Ishikawa (cell line): ENCODE measurements around the gene CCNL2.

Experiments
- CEBPB ChIP-seq: IDR thresholded peaks from 2 replicates; pipeline ENCODE4 v1.6.1; 2012
- CREB1 ChIP-seq: IDR thresholded peaks from 2 replicates; pipeline ENCODE4 v1.6.1; 2012; ENCODE audit warnings: low read depth
- EGR1 ChIP-seq: IDR thresholded peaks from 2 replicates; pipeline ENCODE4 v1.6.1; 2012
- EP300 ChIP-seq: IDR thresholded peaks from 2 replicates; pipeline ENCODE4 v1.6.1; 2012; ENCODE audit warnings: borderline replicate concordance
- FOXM1 ChIP-seq: IDR thresholded peaks from 2 replicates; pipeline ENCODE4 v1.6.1; 2012; ENCODE audit warnings: low read depth, borderline replicate concordance
- MAX ChIP-seq: IDR thresholded peaks from 2 replicates; pipeline ENCODE4 v1.6.1; 2012
- NFIC ChIP-seq: IDR thresholded peaks from 2 replicates; pipeline ENCODE4 v1.6.1; 2012
- RAD21 ChIP-seq: IDR thresholded peaks from 2 replicates; pipeline ENCODE4 v1.6.1; 2012; ENCODE audit warnings: low read depth
- REST ChIP-seq: IDR thresholded peaks from 2 replicates; pipeline ENCODE4 v1.6.1; 2012; ENCODE audit warnings: low read depth, mild to moderate bottlenecking
- TAF1 ChIP-seq: IDR thresholded peaks from 2 replicates; pipeline ENCODE4 v1.6.1; 2012; ENCODE audit warnings: low read depth, mild to moderate bottlenecking
- TCF12 ChIP-seq: IDR thresholded peaks from 2 replicates; pipeline ENCODE4 v1.6.1; 2012; ENCODE audit warnings: low read depth
- TEAD4 ChIP-seq: IDR thresholded peaks from 2 replicates; pipeline ENCODE4 v1.6.1; 2012
- YY1 ChIP-seq: IDR thresholded peaks from 2 replicates; pipeline ENCODE4 v1.6.1; 2012; ENCODE audit warnings: low read depth
- ZBTB7A ChIP-seq: IDR thresholded peaks from 2 replicates; pipeline ENCODE4 v1.6.1; 2012; ENCODE audit warnings: low read depth
- TF ChIP-seq, protein P1 (sequence below): IDR thresholded peaks from 2 replicates; pipeline ENCODE4 v1.6.1; 2012

Gene CCNL2

GRCh38 chr1:1407636-1408318 lies 8.6 kb upstream of the CCNL2 start:
- TF ChIP-seq ZBTB7A (no peak), EP300 (no peak), TAF1 (no peak), YY1 (no peak), RAD21 (no peak), TCF12 (no peak), CREB1 (no peak), REST (no peak), CEBPB (no peak)

DNA sequence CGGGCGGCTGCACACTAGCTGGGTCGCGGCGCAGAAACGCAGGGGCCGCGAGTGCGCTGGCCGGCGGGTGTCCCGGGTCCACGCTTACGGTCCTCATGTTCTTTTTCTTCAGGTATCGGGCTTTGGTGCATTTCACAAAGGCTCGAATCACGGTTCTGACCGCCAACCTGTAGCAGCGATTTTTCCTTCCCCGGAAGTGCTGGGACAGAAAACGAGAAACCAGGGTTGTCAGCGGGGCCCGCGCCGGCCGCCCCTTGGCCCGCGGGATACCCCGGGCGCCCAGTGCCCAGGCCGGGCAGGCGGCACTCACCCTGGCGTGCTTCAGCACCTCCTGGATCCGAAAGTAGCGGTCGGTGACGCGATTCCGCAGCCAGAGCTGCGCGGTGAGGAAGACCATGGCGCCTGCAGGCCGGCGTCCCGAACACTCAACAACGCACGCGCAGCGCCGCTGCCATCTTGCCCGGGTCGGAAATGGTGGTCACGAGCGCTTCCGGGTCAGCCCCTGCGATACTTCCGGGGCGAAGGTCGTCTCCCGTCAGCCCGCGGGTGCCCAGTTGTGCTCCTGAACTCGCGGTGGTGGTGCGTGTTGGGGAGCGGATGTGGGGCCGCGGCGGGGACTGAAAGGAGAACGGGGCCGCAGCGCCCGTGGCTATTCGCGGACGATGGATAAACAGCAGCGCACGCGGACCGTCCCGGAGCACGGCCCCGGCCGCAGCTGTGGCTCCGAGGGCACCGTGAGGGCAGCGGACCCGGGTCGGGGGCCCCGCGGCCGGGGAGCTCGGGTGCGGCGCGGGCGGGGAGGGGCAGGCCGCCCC lies 7.9 kb upstream of the CCNL2 start, which contains the start of gene MRPL20:
TSS of gene MRPL20 (minus strand) at position 473 of the 815 bp plus-strand sequence. CDS start at position 397, 76 bp downstream.
- peak; percentile 47; the same call in 1 of the 2 replicates for TF ChIP-seq NFIC
- no peak for TF ChIP-seq RAD21
- peak; percentile 48; the same call in 1 of the 2 replicates for TF ChIP-seq CREB1
- peak; percentile 19; the same call in 1 of the 2 replicates for TF ChIP-seq REST
- TF ChIP-seq TEAD4 = peak; percentile 47; the same call in 1 of the 2 replicates
- TF ChIP-seq YY1 = peak; percentile 97
- peak; percentile 78 for TF ChIP-seq TCF12
- TF ChIP-seq CEBPB = no peak
- peak; percentile 95 for TF ChIP-seq MAX
- peak; percentile 89 for TF ChIP-seq EGR1
- TF ChIP-seq TAF1 = peak; percentile 99
- TF ChIP-seq, protein P1, sequence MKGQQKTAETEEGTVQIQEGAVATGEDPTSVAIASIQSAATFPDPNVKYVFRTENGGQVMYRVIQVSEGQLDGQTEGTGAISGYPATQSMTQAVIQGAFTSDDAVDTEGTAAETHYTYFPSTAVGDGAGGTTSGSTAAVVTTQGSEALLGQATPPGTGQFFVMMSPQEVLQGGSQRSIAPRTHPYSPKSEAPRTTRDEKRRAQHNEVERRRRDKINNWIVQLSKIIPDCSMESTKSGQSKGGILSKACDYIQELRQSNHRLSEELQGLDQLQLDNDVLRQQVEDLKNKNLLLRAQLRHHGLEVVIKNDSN = peak; percentile 71
- no peak; the same call in 1 of the 2 replicates for TF ChIP-seq ZBTB7A
- TF ChIP-seq EP300 = peak; percentile 64; the same call in 1 of the 2 replicates
- TF ChIP-seq FOXM1 = no peak

GRCh38 chr1:1406101-1406820 lies 7.1 kb upstream of the CCNL2 start:
- TF ChIP-seq, protein P1 = no peak; the same call in 1 of the 2 replicates
- no peak for TF ChIP-seq TEAD4
- no peak for TF ChIP-seq ZBTB7A
- TF ChIP-seq EGR1 = no peak
- TF ChIP-seq EP300 = no peak
- no peak for TF ChIP-seq RAD21
- no peak for TF ChIP-seq YY1
- TF ChIP-seq MAX = no peak; the same call in 1 of the 2 replicates
- TF ChIP-seq TCF12 = no peak
- no peak for TF ChIP-seq REST
- no peak for TF ChIP-seq FOXM1
- no peak for TF ChIP-seq CEBPB
- TF ChIP-seq CREB1 = no peak
- TF ChIP-seq TAF1 = no peak
- no peak for TF ChIP-seq NFIC
